GM21390 (cell line): ENCODE data around the gene ZNRD2.

Experiments
- ATAC-seq: cut with Tn5 transposase; IDR thresholded peaks from one replicate; pipeline ENCODE4 v1.9.1; 2021; ENCODE audit not compliant: unreplicated experiment

ZNRD2 gene

GRCh38 chr11:65609229-65609628 is 39.0 kb downstream of the ZNRD2 start:
- no peak for ATAC-seq

GRCh38 chr11:65609665-65610064 is 39.4 kb downstream of the ZNRD2 start:
- no peak for ATAC-seq

GRCh38 chr11:65610404-65610803 is 40.1 kb downstream of the ZNRD2 start:
- no peak for ATAC-seq

GRCh38 chr11:65611028-65611757 is 40.9 kb downstream of the ZNRD2 start:
- no peak for ATAC-seq

GRCh38 chr11:65611758-65612603 is 41.7 kb downstream of the ZNRD2 start:
- ATAC-seq, result no peak

- ATAC-seq, result no peak
These were observed 42.4 kb downstream of the ZNRD2 start for GRCh38 chr11:65612691-65613090.

- ATAC-seq, result no peak
These were observed 43.0 kb downstream of the ZNRD2 start for GRCh38 chr11:65613091-65613928.

- peak; percentile 76 for ATAC-seq
These were observed 45.1 kb downstream of the ZNRD2 start, which contains the start of gene PCNX3 for GRCh38 chr11:65615229-65615949. TSS of gene PCNX3 (plus strand) at chr11:65615776. CDS start at chr11:65616312, 536 bp downstream.

GRCh38 chr11:65615950-65616574 is 45.8 kb downstream of the ZNRD2 start:
- ATAC-seq, result peak; percentile 3

GRCh38 chr11:65616575-65617001 is 46.3 kb downstream of the ZNRD2 start:
- ATAC-seq, result no peak

GRCh38 chr11:65617136-65617850 is 47.0 kb downstream of the ZNRD2 start:
- ATAC-seq, result no peak

- no peak for ATAC-seq
These were observed 47.9 kb downstream of the ZNRD2 start for GRCh38 chr11:65617990-65618751.

- no peak for ATAC-seq
These were observed 48.5 kb downstream of the ZNRD2 start for GRCh38 chr11:65618763-65619162.

GRCh38 chr11:65619281-65619928 is 49.1 kb downstream of the ZNRD2 start:
- no peak for ATAC-seq

GRCh38 chr11:65620666-65621065 is 50.4 kb downstream of the ZNRD2 start:
- no peak for ATAC-seq

GRCh38 chr11:65621460-65621859 is 51.2 kb downstream of the ZNRD2 start:
- ATAC-seq, result no peak
